NCI-H345 treated with DMSO at 0.1 percent for 48 hours (cell line): ENCODE results near the gene MED8.

Experiments
- DNase-seq: peaks from one replicate; lab custom pipeline; 2025; ENCODE audit not compliant: unreplicated experiment; lab: John Stamatoyannopoulos, UW

Gene MED8

GRCh38 chr1:43389326-43390313, at the start of gene MED8, which contains the start of gene SZT2:
MED8 (minus strand) TSS chr1:43389800; CDS start chr1:43389764, 36 bp downstream.
SZT2 (plus strand) TSS chr1:43389899; CDS start chr1:43389969, 70 bp downstream.
- DNase-seq, result peak; percentile 88

GRCh38 chr1:43438953-43439581, 49.5 kb upstream of the MED8 start:
- DNase-seq, result no peak

- no peak for DNase-seq
Measured at GRCh38 chr1:43438576-43438952, 49.0 kb upstream of the MED8 start.

- no peak for DNase-seq
Measured at GRCh38 chr1:43438006-43438405, 48.4 kb upstream of the MED8 start.

- DNase-seq, result no peak
Measured at GRCh38 chr1:43437031-43437973, 47.7 kb upstream of the MED8 start.

- DNase-seq, result no peak
Measured at GRCh38 chr1:43436371-43436770, 46.8 kb upstream of the MED8 start.

- no peak for DNase-seq
Measured at GRCh38 chr1:43435146-43436145, 45.8 kb upstream of the MED8 start.

- no peak for DNase-seq
Measured at GRCh38 chr1:43434256-43434655, 44.7 kb upstream of the MED8 start.

GRCh38 chr1:43432907-43433306, 43.3 kb upstream of the MED8 start:
- DNase-seq, result no peak

- DNase-seq, result no peak
Measured at GRCh38 chr1:43432171-43432860, 42.7 kb upstream of the MED8 start.

GRCh38 chr1:43431676-43432075, 42.1 kb upstream of the MED8 start:
- no peak for DNase-seq

- no peak for DNase-seq
Measured at GRCh38 chr1:43430831-43431230, 41.2 kb upstream of the MED8 start.

- no peak for DNase-seq
Measured at GRCh38 chr1:43427941-43428340, 38.3 kb upstream of the MED8 start.

GRCh38 chr1:43427524-43427923, 37.9 kb upstream of the MED8 start:
- no peak for DNase-seq

GRCh38 chr1:43426221-43426620, 36.6 kb upstream of the MED8 start:
- DNase-seq, result no peak

GRCh38 chr1:43425045-43425444, 35.4 kb upstream of the MED8 start:
- DNase-seq, result no peak

- no peak for DNase-seq
Measured at GRCh38 chr1:43423672-43424550, 34.3 kb upstream of the MED8 start.

GRCh38 chr1:43422995-43423671, 33.5 kb upstream of the MED8 start:
- no peak for DNase-seq
